K562 (cell line): Measurements from ENCODE around the gene FLAD1. TPM values are rescaled to one million over a fixed set of nuclear protein-coding genes. Genes with fewer than 3 reads are reported as not detected.

ENCODE experiments used
- CEBPB ChIP-seq: fragments of 450-650 bp; IDR thresholded peaks from 2 replicates; pipeline ENCODE4 v1.6.1; 2016; ENCODE audit warnings: missing genetic modification characterization, missing compliant biosample characterization
- CEBPG ChIP-seq, 3 experiments: fragments of 200-800 bp in 1 of 3; sonication (Bioruptor generic) in 1 of 3; sonication (generic) in 1 of 3; formaldehyde crosslinking in 1 of 3; IDR thresholded peaks in 2 of 3; conservative IDR thresholded peaks in 1 of 3; 2 replicates each; pipeline versions ENCODE4 v1.6.1 to v1.8.0; 2016 to 2022; ENCODE audit warnings: missing compliant biosample characterization in 2 of 3, missing genetic modification characterization in 2 of 3, mild to moderate bottlenecking in 1 of 3, missing genetic modification reagents in 1 of 3
- ELK1 ChIP-seq: sonication (generic); formaldehyde crosslinking; IDR thresholded peaks from 2 replicates; pipeline ENCODE4 v1.8.1; 2022; ENCODE audit warnings: missing genetic modification reagents
- ETV1 ChIP-seq: fragments of 450-650 bp; conservative IDR thresholded peaks from 2 replicates; pipeline ENCODE4 v1.6.1; 2016; ENCODE audit warnings: missing genetic modification characterization, control low read depth, low read depth, missing compliant biosample characterization
- MXI1 ChIP-seq: IDR thresholded peaks from 2 replicates; pipeline ENCODE4 v1.6.1; 2011; ENCODE audit warnings: low read depth, mild to moderate bottlenecking, improper control_type of control experiment, low read length
- RBBP5 ChIP-seq: fragments of 200-600 bp; sonication (generic); IDR thresholded peaks from 2 replicates; pipeline ENCODE4 v1.6.1; 2012; ENCODE audit warnings: borderline replicate concordance, mild to moderate bottlenecking, low read length, control low read depth, inconsistent platforms; ENCODE audit not compliant: insufficient read depth, poor library complexity, severe bottlenecking
- SIX5 ChIP-seq, 2 experiments: IDR thresholded peaks; 2 replicates each; pipeline ENCODE4 v1.6.1; 2011; ENCODE audit warnings: low read length in 2 of 2, borderline replicate concordance in 1 of 2, low read depth in 1 of 2, mild to moderate bottlenecking in 1 of 2, moderate library complexity in 1 of 2; ENCODE audit not compliant: insufficient read depth in 1 of 2
- TOE1 ChIP-seq, 2 experiments: fragments of 450-650 bp in 1 of 2; sonication (generic) in 1 of 2; formaldehyde crosslinking in 1 of 2; IDR thresholded peaks; 2 replicates each; pipeline versions ENCODE4 v1.7.1 to v1.8.0; 2016 to 2022; ENCODE audit warnings: borderline replicate concordance in 2 of 2, mild to moderate bottlenecking in 2 of 2, antibody characterized with exemption in 1 of 2, inconsistent platforms in 1 of 2, low read depth in 1 of 2, missing genetic modification reagents in 1 of 2, moderate library complexity in 1 of 2
- XRCC4 ChIP-seq: IDR thresholded peaks from one replicate; pipeline ENCODE4 v1.6.1; 2011; ENCODE audit not compliant: insufficient read depth, insufficient read length; ENCODE audit errors: extremely low read depth
- ZMIZ1 ChIP-seq, 2 experiments: fragments of 150-350 bp in 1 of 2; IDR thresholded peaks; 2 replicates each; pipeline ENCODE4 v1.6.1; 2012 to 2016; ENCODE audit warnings: low read depth in 2 of 2, low read length in 2 of 2, mild to moderate bottlenecking in 1 of 2, moderate library complexity in 1 of 2
- ZNF253 ChIP-seq: fragments of 250-450 bp; sonication (Bioruptor Pico); conservative IDR thresholded peaks from 2 replicates; pipeline ENCODE4 v1.6.1; 2021; ENCODE audit warnings: mild to moderate bottlenecking
- ZNF274 ChIP-seq: IDR thresholded peaks from 2 replicates; pipeline ENCODE4 v1.6.1; 2011; ENCODE audit warnings: low read depth, mild to moderate bottlenecking, low read length, moderate library complexity, borderline replicate concordance
- ZNF561 ChIP-seq: fragments of 450-650 bp; formaldehyde crosslinking; conservative IDR thresholded peaks from 2 replicates; pipeline ENCODE4 v1.4.0; 2020; ENCODE audit warnings: mild to moderate bottlenecking, moderate library complexity
- ZNF609 ChIP-seq: sonication (generic); formaldehyde crosslinking; IDR thresholded peaks from 2 replicates; pipeline ENCODE4 v1.8.1; 2023; ENCODE audit warnings: missing genetic modification reagents, mild to moderate bottlenecking, borderline replicate concordance
- polyA plus RNA-seq, 8 experiments: library from polyadenylated mRNA; depleted of rRNA in 4 of 8; stranded (reverse) in 5 of 8; unstranded in 3 of 8; fragments of >200 nt; fragmentation: Nextera tagmentation in 2 of 8; fragmentation: Illumina TruSeq in 1 of 8; extraction: Ambion mirVana in 2 of 8; extraction: Trizol in 1 of 8; gene quantifications; 2 replicates each; pipeline versions ENCODE4 v1.2.1 to v1.2.3, GENCODE V29; 2011 to 2014; ENCODE audit warnings: inconsistent platforms in 1 of 8, missing spikeins in 1 of 8
- total RNA-seq, 7 experiments: library from RNA; depleted of rRNA in 6 of 7; stranded (reverse); fragments of >200 nt in 6 of 7; fragmentation: Illumina TruSeq in 2 of 7; extraction: Trizol in 2 of 7; gene quantifications; 2 replicates each; pipeline versions ENCODE4 v1.2.1 to v1.2.3, GENCODE V29; 2011 to 2021; ENCODE audit warnings: low replicate concordance in 1 of 7

Gene FLAD1
- total and polyA plus RNA-seq, 9 of the 15 experiments (the other 6 are each of a cell fraction or from before 2014, with no cell fraction given), result 24.9 to 85.8 (median 67.0) TPM

GRCh38 chr1:154961207-154962155 lies 21.7 kb upstream of the FLAD1 start, which contains the start of gene PYGO2 (continued):
- TF ChIP-seq ZMIZ1 (IDR thresholded peaks at IDR 0.05; ENCODE audit: low read depth in 2 of 2, low read length in 2 of 2) (no peak), ELK1 (CRISPR knock-in tag) (no peak), MXI1 (no peak; the same call in 1 of the 2 replicates), CEBPG (CRISPR knock-in tag; IDR thresholded peaks at IDR 0.05) (no peak), CEBPG (tag; conservative IDR thresholded peaks at IDR 0.05 in 1 of 2, IDR thresholded peaks at IDR 0.05 in 1 of 2) (no peak), ZNF609 (no peak), ETV1 (tag) (peak; percentile 76), RBBP5 (peak; percentile 80), TOE1 (IDR thresholded peaks at IDR 0.05; ENCODE audit: borderline replicate concordance) (peak; percentile 69; the same call in 1 of the 2 replicates), TOE1 (CRISPR knock-in tag; IDR thresholded peaks at IDR 0.05; ENCODE audit: borderline replicate concordance, low read depth) (no peak), CEBPB (tag) (no peak), SIX5 (IDR thresholded peaks at IDR 0.05; ENCODE audit: borderline replicate concordance in 1 of 2, insufficient read depth in 1 of 2, low read depth in 1 of 2, low read length in 2 of 2) (peak; percentile 2 to 11; a peak in 1 of 4 replicates), XRCC4 (no peak), ZNF561 (CRISPR knock-in tag) (no peak), ZNF274 (no peak), ZNF253 (CRISPR knock-in tag) (no peak)
